Measurements from ENCODE around the gene IL18BP.

The IL18BP gene

DNA sequence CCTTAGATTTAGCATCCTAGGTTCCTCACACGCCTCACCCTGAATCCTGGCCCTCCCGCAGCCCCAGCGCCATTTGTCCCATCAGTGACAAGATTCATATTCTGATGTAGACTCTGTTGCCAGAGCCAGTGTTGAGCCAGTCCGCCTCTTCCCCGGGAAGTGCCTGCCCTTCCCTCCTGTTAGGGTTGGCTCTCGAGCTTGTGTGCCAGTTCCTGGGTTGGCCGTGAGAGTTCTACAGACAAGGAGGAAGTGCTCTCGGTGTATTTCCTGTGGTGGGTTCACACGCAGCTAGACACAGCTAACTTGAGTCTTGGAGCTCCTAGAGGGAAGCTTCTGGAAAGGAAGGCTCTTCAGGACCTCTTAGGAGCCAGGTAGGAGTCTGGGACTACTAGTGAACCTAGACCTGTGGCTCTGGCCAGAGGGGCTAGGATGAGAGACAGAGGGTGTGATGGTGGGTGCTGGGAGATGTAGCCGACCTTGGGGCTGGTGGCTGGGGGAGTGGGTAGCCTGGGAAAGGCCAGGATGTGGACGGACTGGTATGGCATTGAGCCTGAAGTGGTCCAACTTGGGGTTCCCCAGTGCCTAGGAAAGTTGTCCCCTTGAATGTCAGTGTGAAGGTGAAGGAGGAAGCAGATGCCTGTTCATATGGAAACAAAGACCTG lies at the start of gene IL18BP:
IL18BP (plus strand) TSS at position 261 of the 662 bp plus-strand sequence. CDS start 1,076 bp downstream, outside the sequence.
- no peak for DNase-seq (ENCODE audit: low spot score)

DNA sequence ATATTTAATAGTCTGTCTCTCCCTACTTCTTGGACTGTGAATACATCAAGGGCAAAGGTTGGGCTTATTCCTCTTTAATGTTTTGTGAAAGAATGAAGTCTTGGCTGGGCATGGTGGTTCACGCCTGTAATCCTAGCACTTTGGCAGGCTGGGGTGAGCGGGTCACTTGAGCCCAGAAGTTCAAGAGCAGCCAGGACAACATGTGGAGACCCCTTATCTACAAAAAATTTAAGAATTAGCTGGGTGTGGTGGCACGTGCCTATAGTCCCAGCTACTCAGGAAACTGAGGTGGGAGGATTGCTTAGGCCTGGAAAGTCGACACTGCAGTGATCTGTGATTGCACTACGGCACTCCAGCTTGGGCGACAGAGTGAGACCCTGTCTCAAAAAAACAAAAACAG lies 49.7 kb upstream of the IL18BP start:
- DNase-seq (ENCODE audit: low spot score): no peak

DNA sequence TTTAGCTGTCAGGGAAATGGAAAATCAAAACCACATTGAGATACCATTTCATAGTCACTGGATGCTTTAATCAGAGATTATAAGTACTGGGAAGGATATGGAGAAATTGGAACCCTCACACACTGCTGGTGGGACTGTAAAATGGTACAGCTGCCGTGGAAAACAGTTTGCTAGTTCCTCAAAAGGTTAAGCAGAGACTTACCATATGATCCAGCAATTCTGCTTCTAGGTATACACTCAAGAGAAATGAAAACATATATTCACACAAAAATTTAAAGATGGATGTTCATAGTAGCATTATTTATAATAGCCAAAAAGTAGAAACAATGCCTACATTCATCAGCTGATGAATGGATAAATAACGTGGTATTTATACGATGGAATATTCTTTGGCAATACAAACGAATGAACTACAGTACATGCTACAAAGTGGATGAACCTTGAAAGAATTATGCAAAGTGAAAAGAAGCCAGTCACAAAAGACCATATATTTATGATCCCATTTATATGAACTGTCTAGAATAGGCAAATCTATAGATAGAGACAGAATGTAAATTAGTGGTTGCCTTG lies 46.9 kb upstream of the IL18BP start:
- no peak for DNase-seq (ENCODE audit: low spot score)

DNA sequence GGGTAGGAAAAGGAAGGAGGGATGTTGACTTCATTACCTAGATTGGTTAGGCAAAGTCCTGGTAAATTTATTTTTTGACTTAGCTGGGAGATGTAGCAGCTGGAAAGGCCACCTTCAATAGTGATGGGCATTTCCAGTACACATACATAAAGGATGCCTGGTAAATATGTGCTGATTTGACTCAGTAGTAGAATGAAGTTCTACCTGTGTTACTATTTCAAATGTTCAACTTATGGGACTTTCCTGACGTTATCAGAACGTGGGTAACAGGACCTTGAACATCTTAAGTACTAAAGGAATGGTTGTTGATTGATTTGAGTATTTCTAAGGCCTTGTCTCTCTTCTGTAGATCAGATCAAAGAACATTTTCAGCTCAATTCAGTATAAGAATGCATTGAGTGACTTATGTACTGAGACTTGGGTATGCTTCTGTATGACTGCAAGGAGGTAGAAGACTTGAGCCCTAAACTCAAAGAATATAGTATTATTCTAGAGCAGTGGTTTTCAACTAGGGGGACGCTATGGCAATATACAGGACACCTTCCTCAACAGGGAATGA lies 42.7 kb upstream of the IL18BP start:
- no peak for DNase-seq (ENCODE audit: low spot score)

DNA sequence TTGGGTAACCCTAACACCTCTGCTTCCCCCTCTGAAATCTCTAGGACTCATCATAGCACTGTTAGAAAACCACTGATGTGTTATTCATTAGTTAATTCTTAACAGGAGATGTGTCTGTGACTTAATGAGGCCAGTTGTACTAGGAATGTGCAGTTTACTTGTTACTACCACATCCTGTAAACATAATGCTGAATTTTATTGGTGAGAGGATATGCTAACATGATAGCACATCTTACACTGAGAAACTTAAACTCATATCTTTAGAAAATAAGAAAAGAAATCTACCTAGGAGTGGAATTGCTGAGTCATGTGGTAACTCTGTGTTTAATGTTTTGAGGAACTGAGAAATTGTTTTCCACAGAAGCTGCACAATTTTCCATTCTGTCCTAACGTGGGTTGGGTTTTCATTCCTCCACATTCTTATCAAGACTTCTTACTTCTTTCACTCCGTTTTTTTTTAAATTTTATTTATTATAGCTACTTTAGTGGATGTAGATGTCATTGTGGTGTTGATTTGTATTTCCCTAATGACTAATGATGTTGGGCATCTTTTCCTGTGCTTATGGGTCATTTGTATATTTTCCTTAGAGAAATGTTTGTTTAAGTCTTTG lies 36.2 kb upstream of the IL18BP start:
- DNase-seq (ENCODE audit: low spot score): no peak

DNA sequence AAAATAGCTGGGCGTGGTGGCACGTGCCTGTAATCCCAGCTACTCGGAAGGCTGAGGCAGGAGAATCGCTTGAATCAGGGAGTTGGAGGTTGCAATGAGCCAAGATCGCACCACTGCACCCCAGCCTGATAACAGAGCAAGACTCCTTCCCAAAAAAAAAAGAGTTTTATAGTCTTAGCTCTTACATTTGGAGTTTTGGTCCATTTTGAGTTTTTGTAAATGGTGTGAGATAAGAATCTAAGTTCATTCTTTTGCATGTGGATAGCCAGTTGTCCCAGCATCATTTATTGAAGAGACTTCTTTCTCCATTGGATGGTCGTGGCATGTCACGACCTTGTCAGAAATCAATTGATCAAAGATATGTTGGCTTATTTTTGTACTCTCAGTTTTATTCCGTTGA lies 35.2 kb upstream of the IL18BP start:
- no peak for DNase-seq (ENCODE audit: low spot score)

DNA sequence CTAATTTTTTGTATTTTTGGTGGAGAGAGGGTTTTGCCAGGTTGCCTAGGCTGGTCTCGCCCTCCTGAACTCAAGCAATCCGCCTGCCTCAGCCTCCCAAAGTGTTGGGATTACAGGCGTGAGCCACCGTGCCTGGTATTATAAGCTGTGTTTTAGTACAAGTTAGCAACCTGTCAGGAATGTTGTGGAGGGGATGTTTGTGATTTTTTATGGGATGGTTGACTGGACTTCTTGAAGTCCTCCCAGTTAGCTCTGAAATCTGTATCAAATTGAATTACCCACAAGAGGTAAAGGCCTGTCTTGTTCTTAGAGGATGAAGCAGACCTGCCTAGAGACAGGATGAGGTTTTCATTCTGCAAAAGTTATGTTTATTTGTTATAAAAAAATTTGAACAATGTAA lies 34.1 kb upstream of the IL18BP start:
- no peak for DNase-seq (ENCODE audit: low spot score)

DNA sequence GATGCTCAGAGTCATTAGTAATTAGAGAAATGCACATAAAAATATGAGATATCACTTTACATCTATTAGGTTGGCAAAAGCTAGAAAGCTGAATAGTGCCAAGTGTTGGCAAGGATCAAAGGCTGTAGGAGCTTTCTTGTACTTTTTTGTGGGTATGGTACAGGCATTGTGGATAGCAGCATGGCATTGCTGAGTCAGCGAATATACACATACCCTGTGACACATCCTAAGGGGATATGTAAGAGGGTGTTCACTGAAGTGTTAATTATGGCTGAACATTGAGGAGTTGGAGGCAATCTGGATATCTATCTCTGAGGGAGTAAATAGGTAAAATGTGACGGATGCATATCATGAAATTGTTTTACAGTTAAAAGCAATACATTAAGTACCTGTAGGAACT lies 27.0 kb upstream of the IL18BP start:
- no peak for DNase-seq (ENCODE audit: low spot score)

DNA sequence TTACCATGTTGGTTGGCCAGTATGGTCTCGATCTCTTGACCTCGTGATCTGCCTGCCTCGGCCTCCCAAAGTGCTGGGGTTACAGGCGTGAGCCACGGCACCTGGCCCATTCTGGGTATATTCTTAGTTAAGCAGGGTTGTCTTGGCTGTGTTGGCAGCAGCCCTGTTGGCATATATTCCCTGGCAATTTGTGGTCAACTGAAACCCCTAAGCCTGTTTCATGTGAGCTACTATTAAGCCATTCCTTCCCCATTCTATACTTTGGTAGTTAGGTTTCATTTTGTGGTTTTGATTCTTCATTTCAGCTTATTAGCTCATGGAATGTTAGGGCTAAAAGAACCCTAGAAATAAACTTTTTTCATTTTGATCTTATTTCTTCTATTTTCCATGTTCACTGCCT lies 22.2 kb upstream of the IL18BP start:
- DNase-seq (ENCODE audit: low spot score): no peak

DNA sequence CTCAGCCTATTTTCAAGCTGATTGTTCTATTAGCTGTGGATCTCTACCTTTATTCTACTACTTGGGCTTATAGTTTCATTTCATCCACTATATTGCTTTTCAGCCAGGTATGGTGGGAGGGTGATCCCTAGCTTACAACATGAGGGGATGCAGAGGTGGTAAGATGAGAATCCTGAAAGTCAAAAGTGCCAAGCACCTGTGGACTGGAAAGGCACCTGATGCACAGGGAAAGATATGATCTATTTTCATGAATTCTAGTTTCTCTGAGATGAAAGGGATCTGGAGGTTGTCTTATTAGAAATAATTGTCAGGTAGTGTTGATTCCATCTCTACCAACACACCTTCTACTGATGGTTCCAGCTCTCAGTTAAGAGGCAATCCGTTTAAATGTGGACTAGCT lies 21.6 kb upstream of the IL18BP start:
- no peak for DNase-seq (ENCODE audit: low spot score)

DNA sequence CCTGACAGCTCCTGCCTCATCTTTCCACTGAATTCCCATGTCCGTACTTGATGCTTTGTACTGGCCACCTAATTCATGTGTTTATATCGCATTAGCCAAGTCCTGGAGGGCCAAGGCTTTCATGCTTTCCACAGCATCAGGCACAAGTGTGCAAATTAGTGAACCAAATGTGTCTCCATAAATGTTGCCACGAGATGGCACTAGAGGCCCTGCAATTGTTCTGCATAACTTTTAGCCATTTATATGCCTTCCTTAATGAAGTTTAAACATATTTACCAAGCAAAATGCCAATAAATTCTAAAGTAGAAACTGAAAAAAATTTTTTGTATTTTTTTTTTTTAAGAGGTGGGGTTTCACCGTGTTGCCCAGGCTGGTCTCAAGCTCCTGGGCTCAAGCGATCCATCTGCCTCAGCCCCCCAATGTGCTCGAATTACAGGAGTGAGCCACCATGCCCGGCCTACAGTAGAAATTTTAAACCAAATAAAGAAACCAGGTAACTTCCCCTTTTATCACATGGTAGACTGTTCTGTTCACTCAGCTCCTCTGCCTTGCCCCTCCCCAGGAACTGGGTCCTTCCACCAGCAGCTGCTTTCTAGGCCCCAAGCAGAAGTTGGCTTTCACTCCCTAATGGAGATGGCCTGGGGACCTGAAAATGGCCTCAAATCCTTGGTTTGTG lies 20.8 kb upstream of the IL18BP start:
- DNase-seq (ENCODE audit: low spot score): peak; percentile 49

DNA sequence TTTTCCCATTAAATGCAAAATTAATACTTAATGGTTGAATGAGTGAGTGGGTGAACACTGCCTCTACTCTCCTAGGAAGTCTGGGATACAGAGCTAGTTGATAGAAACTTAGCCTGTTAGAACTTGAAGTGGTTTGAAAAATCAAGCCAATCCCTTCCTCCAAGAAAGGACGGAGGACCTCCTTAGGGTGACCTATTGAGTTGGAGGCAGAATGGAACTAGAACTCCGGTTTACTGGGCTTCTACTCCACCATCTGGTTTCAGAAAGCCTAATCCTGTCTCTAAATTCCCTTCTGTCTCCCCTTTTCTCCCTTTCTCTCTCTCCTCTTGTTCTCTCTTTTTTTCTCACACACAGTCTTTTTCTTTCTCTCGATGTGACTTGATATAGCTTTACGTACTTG lies 19.6 kb upstream of the IL18BP start:
- DNase-seq (ENCODE audit: low spot score): no peak

DNA sequence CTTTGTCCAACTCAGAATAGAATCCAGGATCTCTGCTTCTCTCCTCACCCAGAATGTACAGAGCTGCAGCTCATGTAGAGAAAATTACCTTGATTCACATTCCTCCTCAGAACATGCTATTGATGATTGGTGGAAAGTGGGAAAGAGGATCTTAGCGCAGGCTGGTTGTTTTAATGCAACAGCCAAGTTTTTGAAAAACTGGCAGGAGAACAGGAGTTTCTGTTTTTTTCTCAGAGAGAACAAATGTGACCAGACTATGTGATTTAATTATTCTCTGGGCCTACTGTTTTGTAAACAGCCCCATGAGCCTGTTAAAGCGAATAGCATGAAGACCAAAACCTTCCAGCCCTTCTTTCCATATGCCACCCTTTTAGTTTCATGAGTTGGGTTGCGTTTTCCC lies 19.1 kb upstream of the IL18BP start:
- no peak for DNase-seq (ENCODE audit: low spot score)

DNA sequence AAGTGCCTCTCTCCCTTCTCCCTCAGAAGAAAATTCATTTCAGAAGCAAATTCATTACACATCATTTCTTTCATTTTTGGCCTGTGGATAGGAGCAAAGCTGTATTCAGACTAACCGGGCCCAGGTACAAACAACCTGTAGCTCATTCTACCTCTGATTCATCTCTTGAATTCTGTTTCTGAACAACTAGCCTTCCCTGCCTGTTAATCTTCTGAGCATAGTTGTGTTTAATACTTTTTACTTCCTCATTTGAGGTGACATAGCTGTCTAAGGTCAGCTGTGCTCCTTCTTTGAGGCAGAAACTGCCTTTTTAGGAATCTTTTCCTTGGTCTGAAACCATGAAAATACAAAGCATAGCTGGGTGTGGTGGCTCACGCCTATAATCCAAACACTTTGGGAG lies 12.6 kb upstream of the IL18BP start:
- no peak for DNase-seq (ENCODE audit: low spot score)

DNA sequence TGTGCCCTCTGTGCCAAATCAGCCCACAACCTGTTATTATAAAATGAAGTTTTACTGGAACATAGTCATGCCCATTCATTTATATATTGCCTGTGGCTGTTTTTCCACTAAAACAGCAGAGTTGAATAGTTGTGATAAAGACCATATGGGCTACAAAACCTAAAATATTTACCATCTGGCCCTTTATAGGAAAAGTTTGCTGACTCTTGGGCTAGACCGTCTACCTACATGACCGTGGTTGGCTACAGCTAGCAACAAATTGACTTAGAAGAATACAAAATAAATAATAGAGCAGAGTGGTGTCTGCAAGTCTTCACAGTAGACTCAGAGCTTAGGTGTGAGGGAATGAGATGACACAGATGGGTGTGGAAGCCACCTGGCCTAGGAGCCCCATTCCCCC lies 11.2 kb upstream of the IL18BP start:
- no peak for DNase-seq (ENCODE audit: low spot score)

DNA sequence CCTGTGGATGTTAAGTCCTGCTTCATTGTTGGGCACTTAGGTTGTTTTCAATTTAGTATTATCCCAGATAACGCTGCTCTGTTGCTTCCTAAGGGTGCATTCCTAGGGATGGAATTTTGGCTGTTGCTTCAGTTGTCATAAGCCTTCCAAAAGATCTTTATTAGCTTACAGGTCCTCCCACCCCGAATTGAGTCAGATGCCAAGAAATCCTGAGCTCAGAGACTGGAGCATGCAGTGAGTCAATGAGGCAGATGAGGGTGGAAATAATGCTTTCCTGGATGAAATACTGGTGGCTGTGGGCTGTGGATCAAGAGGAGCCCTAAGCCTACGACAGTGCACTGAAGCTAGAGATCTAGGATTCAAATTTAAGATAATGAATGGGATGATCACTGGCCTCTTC lies 10.7 kb upstream of the IL18BP start:
- DNase-seq (ENCODE audit: low spot score): peak; percentile 45

DNA sequence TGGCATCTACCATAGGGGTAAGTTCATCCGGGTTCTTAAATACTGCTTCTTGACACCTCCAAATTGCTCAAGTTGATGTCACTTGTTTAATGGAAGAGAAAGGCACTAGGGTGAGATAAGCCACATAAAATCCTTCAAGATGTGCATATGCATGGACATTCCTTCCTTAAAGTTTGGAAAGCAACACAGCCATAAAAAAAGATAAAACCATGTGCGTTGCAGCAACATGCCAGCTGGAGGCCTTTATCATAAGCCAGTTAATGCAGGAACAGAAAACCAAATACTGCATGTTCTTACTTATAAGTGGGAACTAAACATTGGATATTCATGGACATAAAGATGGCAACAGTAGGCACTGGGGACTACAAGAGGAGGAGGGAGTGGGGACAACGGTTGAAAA lies 8.0 kb upstream of the IL18BP start:
- DNase-seq (ENCODE audit: low spot score): no peak

DNA sequence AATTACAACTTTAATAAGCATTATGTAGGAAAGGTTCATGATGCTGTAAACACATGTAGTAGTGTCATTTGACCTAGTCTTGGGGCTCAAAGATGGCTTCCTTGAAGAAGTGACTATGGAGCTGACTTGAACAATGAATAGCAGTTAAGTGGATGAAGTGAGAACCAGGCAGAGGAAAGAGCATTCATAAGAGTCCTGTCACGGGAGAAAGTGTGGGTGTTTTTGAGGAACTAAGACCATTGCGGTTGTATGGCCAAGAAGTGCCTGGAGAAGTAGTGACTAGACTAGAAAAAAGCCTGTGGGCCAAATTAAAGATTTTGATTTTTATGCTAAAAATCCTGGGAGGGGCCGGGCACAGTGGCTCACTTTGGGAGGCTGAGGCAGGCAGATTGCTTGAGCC lies 7.2 kb upstream of the IL18BP start:
- DNase-seq (ENCODE audit: low spot score): no peak

DNA sequence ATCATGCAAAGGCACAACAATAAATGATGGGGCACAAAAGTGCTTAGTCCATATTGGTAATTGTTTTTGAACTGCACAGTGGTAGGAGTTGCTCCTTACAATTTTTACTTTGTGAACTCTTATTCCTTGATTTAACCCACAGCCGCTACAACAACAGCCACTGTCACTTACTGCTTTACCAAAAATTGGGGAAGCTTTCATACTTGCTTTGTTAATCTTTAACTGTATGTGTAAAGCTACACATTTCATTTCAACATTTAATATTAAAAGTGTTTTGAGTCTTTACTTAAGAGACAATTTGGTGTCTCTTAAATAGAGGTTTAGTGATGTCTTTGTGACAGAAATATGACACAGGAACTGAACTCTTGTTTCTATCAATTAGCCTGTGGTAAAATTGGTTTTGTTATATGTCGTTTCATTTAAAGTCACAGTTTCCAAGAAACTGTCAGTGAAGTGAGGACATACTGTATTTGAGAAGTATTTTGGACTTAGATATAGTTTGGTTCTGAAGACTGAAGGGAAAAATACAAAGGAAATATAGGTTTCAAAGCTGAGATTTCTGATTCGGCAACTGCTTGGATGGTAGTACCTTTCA lies 6.5 kb upstream of the IL18BP start:
- no peak for DNase-seq (ENCODE audit: low spot score)

DNA sequence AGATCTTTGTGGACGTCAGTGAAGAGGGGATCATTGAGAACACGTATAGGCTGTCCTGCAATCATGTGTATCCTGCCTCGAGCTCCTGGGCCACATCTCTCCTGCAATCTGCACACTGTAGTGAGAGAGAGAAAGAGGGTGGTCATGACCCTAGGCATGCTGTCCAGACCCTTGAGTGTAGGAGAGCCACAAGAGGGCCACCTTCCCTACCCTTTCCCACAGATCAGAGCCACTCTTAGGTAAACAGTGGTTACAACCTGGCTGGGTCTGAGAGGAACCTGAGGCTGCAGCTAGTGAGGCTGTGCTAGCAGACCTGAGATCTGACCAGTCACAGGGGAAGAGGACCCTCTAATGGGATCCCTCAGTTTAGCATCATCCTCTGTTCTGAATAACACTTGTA lies 3.9 kb upstream of the IL18BP start:
- no peak for DNase-seq (ENCODE audit: low spot score)

DNA sequence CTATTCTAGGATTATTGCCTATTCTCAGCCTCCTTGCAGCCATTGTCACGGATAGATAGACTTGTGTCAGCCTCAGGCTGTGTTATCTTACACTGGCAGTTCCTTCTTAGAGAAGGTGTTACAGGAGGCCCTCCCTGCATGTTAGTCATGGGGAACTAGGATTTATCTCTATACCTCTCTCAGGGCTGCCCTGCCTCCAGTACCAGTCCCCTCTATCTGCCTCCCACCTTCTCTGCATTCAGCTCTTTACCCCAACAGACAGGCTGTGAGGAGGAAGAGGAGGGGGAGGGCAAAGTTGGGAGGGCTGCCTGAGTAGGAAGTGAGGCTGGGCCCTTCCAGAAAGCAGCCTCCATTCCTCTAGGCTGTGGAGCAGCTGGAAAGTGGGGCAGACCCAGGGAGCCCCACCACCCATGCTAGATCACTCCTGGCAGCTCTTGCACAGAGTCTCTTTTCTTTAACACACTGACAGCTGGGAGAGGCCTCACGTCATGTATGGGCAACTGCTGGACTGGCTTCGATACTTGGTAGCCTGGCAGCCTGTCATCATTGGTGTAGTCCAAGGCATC lies 2.9 kb upstream of the IL18BP start:
- no peak for DNase-seq (ENCODE audit: low spot score)

DNA sequence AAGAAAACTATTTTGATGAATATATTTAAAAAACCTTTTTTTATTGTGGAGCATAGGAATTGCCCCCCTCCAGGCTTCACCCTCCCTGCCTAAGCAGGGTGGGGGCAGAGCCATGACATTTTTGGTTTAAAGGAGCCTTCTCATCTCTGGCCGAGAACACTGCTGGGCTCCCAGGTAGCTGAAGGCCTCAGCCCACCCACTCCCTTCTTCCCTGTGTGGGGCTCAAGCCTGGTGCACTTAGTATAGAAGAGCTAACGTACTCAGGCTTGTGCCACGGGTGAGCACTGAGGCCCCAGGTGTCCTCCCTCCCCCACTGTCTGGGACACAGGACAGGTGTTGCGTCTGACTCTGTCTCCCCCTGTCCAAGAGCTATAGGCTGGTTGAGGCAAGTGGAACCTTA lies 2.2 kb upstream of the IL18BP start:
- no peak for DNase-seq (ENCODE audit: low spot score)
